Right kidney (tissue), 1 donor: ENCODE measurements around the gene CCDC12.

ENCODE experiments used
- DNase-seq: peaks from one replicate; pipeline ENCODE4 v3.0.0-alpha.2; 2016

CCDC12 gene

GRCh38 chr3:47008851-47009224, 32.3 kb upstream of the CCDC12 start:
- peak; percentile 34 for DNase-seq

- no peak for DNase-seq
These were observed 31.8 kb upstream of the CCDC12 start for GRCh38 chr3:47008234-47008796.

- no peak for DNase-seq
These were observed 31.1 kb upstream of the CCDC12 start for GRCh38 chr3:47007482-47008233.

GRCh38 chr3:47007001-47007400, 30.5 kb upstream of the CCDC12 start:
- no peak for DNase-seq

- DNase-seq, result no peak
These were observed 29.7 kb upstream of the CCDC12 start for GRCh38 chr3:47006145-47006651.

GRCh38 chr3:47005212-47006144, 28.9 kb upstream of the CCDC12 start:
- DNase-seq, result no peak

GRCh38 chr3:47004369-47005211, 28.0 kb upstream of the CCDC12 start:
- no peak for DNase-seq

- no peak for DNase-seq
These were observed 27.2 kb upstream of the CCDC12 start for GRCh38 chr3:47003461-47004368.

GRCh38 chr3:47003056-47003410, 26.5 kb upstream of the CCDC12 start:
- DNase-seq, result no peak

- DNase-seq, result no peak
These were observed 25.9 kb upstream of the CCDC12 start for GRCh38 chr3:47002171-47003055.

GRCh38 chr3:47001731-47002170, 25.2 kb upstream of the CCDC12 start:
- DNase-seq, result no peak

GRCh38 chr3:47000922-47001730, 24.6 kb upstream of the CCDC12 start:
- no peak for DNase-seq

GRCh38 chr3:47000198-47000815, 23.8 kb upstream of the CCDC12 start:
- no peak for DNase-seq

- no peak for DNase-seq
These were observed 23.1 kb upstream of the CCDC12 start for GRCh38 chr3:46999516-47000197.

GRCh38 chr3:46998852-46999515, 22.4 kb upstream of the CCDC12 start:
- DNase-seq, result no peak

- peak; percentile 50 for DNase-seq
These were observed 21.7 kb upstream of the CCDC12 start for GRCh38 chr3:46998121-46998851.
